DND-41 (cell line): Measurements from ENCODE around the gene CYTL1.

Experiments
- ATAC-seq: fragments of 200-7000 bp; cut with Tn5 transposase; 3 replicates; pipeline ENCODE4 v1.9.1; 2021; ENCODE audit warnings: low read depth; ENCODE audit not compliant: insufficient read depth
- DNase-seq: peaks from one replicate; pipeline ENCODE4 v3.0.0-alpha.2; 2020
- H2AFZ ChIP-seq: 2 replicates; pipeline ENCODE4 v1.6.0; 2012; ENCODE audit warnings: low read depth, low read length
- H3K27ac ChIP-seq: 2 replicates; pipeline ENCODE4 v1.5.1; 2012; ENCODE audit warnings: low read length, inconsistent platforms
- H3K27me3 ChIP-seq: fragments of 200-600 bp; sonication (generic); 2 replicates; pipeline ENCODE4 v1.6.0; 2012; ENCODE audit warnings: low read length, mild to moderate bottlenecking, inconsistent platforms; ENCODE audit not compliant: insufficient read depth, poor library complexity
- H3K36me3 ChIP-seq: 2 replicates; pipeline ENCODE4 v1.5.1; 2012; ENCODE audit warnings: low read length, inconsistent platforms; ENCODE audit not compliant: insufficient read depth
- H3K4me1 ChIP-seq: 2 replicates; pipeline ENCODE4 v1.5.1; 2012; ENCODE audit warnings: mild to moderate bottlenecking, low read length; ENCODE audit not compliant: insufficient read depth
- H3K4me2 ChIP-seq: 2 replicates; pipeline ENCODE4 v1.6.0; 2012; ENCODE audit warnings: mild to moderate bottlenecking, moderate library complexity, low read length, inconsistent platforms; ENCODE audit not compliant: insufficient read depth
- H3K4me3 ChIP-seq, 2 experiments: fragments of 200-600 bp in 1 of 2; shearing (Covaris generic) in 1 of 2; 2 replicates each; pipeline ENCODE4 v1.5.1; 2012 to 2016; ENCODE audit warnings: inconsistent platforms in 2 of 2, low read length in 2 of 2, mild to moderate bottlenecking in 2 of 2, low read depth in 1 of 2, moderate library complexity in 1 of 2
- H3K79me2 ChIP-seq: 2 replicates; pipeline ENCODE4 v1.6.0; 2012; ENCODE audit warnings: low read length, inconsistent platforms; ENCODE audit not compliant: insufficient read depth
- H3K9ac ChIP-seq: 2 replicates; pipeline ENCODE4 v1.6.0; 2012; ENCODE audit warnings: low read depth, mild to moderate bottlenecking, inconsistent platforms, low read length, moderate library complexity
- H3K9me3 ChIP-seq: 2 replicates; pipeline ENCODE4 v1.5.1; 2012; ENCODE audit warnings: low read length, moderate library complexity, mild to moderate bottlenecking, inconsistent platforms; ENCODE audit not compliant: insufficient read depth, severe bottlenecking
- H4K20me1 ChIP-seq: 2 replicates; pipeline ENCODE4 v1.6.0; 2012; ENCODE audit warnings: low read length; ENCODE audit not compliant: insufficient read depth
- CTCF ChIP-seq: IDR thresholded peaks from 2 replicates; pipeline ENCODE4 v1.5.1; 2012; ENCODE audit warnings: borderline replicate concordance, low read length, moderate library complexity, mild to moderate bottlenecking; ENCODE audit not compliant: poor library complexity, severe bottlenecking; ENCODE audit errors: extremely low read depth
- EZH2 ChIP-seq: IDR thresholded peaks from 3 replicates; pipeline ENCODE4 v1.6.1; 2012; ENCODE audit warnings: borderline replicate concordance, low read depth, mild to moderate bottlenecking, moderate library complexity, low read length, inconsistent platforms; ENCODE audit not compliant: severe bottlenecking

Gene CYTL1

DNA sequence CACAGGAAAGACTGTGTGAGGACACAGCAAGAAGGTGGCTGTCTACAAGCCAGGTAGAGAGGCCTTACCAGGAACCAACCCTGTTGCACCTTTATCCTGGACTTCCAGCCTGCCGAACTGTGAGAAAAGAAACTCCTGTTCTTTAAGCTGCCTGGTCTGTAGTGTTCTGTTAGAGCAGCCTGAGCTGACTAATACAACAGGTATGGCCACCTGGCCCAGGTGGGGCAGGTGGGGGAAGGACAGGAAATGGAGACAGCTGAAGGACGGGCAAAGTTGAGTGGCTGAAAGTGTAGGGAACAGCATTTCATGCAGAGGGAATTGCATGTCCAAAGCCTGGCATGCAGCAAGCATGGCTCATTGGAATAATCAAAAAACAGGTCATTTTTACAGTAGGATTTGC lies 35.1 kb downstream of the CYTL1 start:
- Histone ChIP-seq H3K79me2 (no peaks in the 10 kb centered on the region), H3K4me1 (no peaks in the 10 kb centered on the region), H3K9me3 (no peaks in the 10 kb centered on the region), H3K27ac (no peak overlapping the region), H4K20me1 (no peaks in the 10 kb centered on the region), H3K36me3 (no peaks in the 10 kb centered on the region), H3K27me3 (peaks cover 3% of the 10 kb centered on the region), H3K9ac (no peak overlapping the region), H3K4me2 (no peak overlapping the region), H2AFZ (no peak overlapping the region), H3K4me3 (no peak overlapping the region)
- no peak for DNase-seq
- no peak for ATAC-seq
- TF ChIP-seq EZH2 (no peak), CTCF (no peak)

- Histone ChIP-seq H3K4me3 (no peak overlapping the region), H3K79me2 (no peaks in the 10 kb centered on the region), H3K4me1 (no peaks in the 10 kb centered on the region), H3K9ac (no peak overlapping the region), H3K27ac (no peak overlapping the region), H3K36me3 (no peaks in the 10 kb centered on the region), H3K27me3 (peaks cover 3% of the 10 kb centered on the region), H4K20me1 (no peaks in the 10 kb centered on the region), H3K4me2 (no peak overlapping the region), H3K9me3 (peaks cover 6% of the 10 kb centered on the region), H2AFZ (no peak overlapping the region)
- no peak for DNase-seq
- TF ChIP-seq EZH2 (no peak), CTCF (no peak)
- ATAC-seq: no peak
Observed at GRCh38 chr4:4981827-4982226, 37.4 kb downstream of the CYTL1 start.

- H3K9ac ChIP-seq: no peak overlapping the region
- H3K27ac ChIP-seq: no peak overlapping the region
- peaks cover 3% of the 10 kb centered on the region for H3K27me3 ChIP-seq
- no peak overlapping the region for H3K4me2 ChIP-seq
- H2AFZ ChIP-seq: no peak overlapping the region
- TF ChIP-seq CTCF: no peak
- no peak for TF ChIP-seq EZH2
- H3K4me3 ChIP-seq: no peak overlapping the region
- H4K20me1 ChIP-seq: no peaks in the 10 kb centered on the region
- ATAC-seq (no peak), DNase-seq (no peak)
- H3K36me3 ChIP-seq: no peaks in the 10 kb centered on the region
- H3K9me3 ChIP-seq: peaks cover 6% of the 10 kb centered on the region
- no peaks in the 10 kb centered on the region for H3K4me1 ChIP-seq
- no peaks in the 10 kb centered on the region for H3K79me2 ChIP-seq
Observed at GRCh38 chr4:4981427-4981826, 37.8 kb downstream of the CYTL1 start.

GRCh38 chr4:4980621-4981230 lies 38.5 kb downstream of the CYTL1 start:
- TF ChIP-seq CTCF (no peak), EZH2 (no peak)
- Histone ChIP-seq H3K9ac (no peak overlapping the region), H4K20me1 (no peaks in the 10 kb centered on the region), H3K4me3 (no peak overlapping the region), H3K4me2 (no peak overlapping the region), H3K27me3 (peaks cover 3% of the 10 kb centered on the region), H3K27ac (no peak overlapping the region), H3K9me3 (peaks cover 6% of the 10 kb centered on the region), H3K79me2 (no peaks in the 10 kb centered on the region), H2AFZ (no peak overlapping the region), H3K36me3 (no peaks in the 10 kb centered on the region), H3K4me1 (no peaks in the 10 kb centered on the region)
- DNase-seq (no peak), ATAC-seq (no peak)
